Raji (cell line): Measurements from ENCODE around the gene RAB5B.

Experiments
- POLR2A ChIP-seq: IDR thresholded peaks from 2 replicates; pipeline ENCODE4 v1.6.1; 2011; ENCODE audit warnings: low read depth, low read length, control low read depth; ENCODE audit not compliant: insufficient read depth

Gene RAB5B

GRCh38 chr12:56042843-56043242 is 69.0 kb downstream of the RAB5B start:
- no peak for TF ChIP-seq POLR2A
